GM19467 (cell line): ENCODE results near the gene ATP2A3.

Experiments
- ATAC-seq: cut with Tn5 transposase; IDR thresholded peaks from one replicate; pipeline ENCODE4 v1.9.1; 2021; ENCODE audit warnings: mild to moderate bottlenecking, moderate library complexity; ENCODE audit not compliant: unreplicated experiment

ATP2A3 gene

GRCh38 chr17:3974138-3974687, 10.0 kb upstream of the ATP2A3 start:
- ATAC-seq: no peak

DNA sequence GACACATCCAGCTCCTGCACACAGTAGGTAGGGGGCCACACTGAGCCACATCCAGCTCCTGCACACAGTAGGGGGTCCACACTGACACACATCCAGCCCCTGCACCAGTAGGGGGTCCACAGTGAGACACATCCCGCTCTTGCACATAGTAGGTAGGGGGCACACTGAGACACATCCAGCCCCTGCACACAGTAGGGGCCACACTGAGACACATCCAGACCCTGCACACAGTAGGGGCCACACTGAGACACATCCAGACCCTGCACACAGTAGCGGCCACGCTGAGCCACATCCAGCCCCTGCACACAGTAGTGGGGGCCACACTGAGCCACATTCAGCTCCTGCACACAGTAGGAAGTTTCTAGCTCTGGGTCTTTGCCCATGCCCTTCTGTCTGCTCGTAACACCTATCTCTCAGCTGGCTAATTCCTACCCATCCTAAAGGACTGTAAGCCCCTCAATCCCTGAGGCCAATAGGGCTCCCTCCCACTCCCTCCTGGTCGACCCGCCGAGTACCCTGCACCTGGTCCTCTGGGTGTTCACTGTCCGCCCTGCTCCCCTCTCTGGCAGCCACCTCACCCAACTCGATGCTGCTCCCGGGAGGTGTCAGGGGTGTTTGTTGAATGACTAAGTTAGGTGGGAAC, 9.4 kb upstream of the ATP2A3 start:
- no peak for ATAC-seq

GRCh38 chr17:3972931-3973330, 8.7 kb upstream of the ATP2A3 start:
- no peak for ATAC-seq

GRCh38 chr17:3972281-3972731, 8.1 kb upstream of the ATP2A3 start:
- ATAC-seq: no peak

- no peak for ATAC-seq
Observed at GRCh38 chr17:3970668-3971067, 6.4 kb upstream of the ATP2A3 start.

GRCh38 chr17:3969963-3970362, 5.7 kb upstream of the ATP2A3 start:
- ATAC-seq: no peak

GRCh38 chr17:3968886-3969524, 4.8 kb upstream of the ATP2A3 start:
- ATAC-seq: no peak

- no peak for ATAC-seq
Observed at GRCh38 chr17:3968015-3968414, 3.8 kb upstream of the ATP2A3 start.

GRCh38 chr17:3966720-3967363, 2.6 kb upstream of the ATP2A3 start:
- ATAC-seq: no peak

DNA sequence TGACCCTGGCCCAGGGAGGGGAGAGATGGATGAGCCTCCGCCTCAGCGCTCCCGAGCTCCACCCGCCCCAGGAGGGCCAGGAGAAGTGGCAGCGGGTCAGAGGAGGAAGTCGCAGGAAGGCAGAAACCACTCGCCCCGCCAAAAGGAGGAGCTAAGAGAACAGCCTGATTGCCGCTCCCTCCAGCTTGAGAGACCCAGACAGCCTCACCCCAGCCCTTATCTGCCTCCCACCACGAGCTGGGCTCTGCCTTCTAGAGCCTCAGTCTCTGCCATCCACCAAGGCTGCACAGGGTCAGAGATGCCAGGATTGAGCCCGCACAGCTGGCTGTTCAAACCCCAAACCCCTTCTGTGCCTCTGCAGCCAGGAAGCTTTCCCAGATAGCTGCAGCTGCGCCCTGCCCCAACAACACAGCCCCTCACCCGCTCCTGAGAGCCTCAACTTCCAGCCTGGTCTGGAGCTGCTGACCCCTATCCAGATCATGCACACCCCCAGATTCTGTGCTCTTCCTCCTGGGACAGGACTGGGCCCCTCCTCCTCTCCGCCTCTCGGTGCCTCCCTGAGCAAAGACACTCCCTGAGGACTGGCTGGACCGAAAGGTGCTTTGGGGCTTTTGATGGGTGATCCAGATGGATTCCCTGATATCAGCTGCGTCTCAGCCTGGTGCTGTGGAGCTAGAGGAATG, 1.0 kb upstream of the ATP2A3 start:
- ATAC-seq: no peak

DNA sequence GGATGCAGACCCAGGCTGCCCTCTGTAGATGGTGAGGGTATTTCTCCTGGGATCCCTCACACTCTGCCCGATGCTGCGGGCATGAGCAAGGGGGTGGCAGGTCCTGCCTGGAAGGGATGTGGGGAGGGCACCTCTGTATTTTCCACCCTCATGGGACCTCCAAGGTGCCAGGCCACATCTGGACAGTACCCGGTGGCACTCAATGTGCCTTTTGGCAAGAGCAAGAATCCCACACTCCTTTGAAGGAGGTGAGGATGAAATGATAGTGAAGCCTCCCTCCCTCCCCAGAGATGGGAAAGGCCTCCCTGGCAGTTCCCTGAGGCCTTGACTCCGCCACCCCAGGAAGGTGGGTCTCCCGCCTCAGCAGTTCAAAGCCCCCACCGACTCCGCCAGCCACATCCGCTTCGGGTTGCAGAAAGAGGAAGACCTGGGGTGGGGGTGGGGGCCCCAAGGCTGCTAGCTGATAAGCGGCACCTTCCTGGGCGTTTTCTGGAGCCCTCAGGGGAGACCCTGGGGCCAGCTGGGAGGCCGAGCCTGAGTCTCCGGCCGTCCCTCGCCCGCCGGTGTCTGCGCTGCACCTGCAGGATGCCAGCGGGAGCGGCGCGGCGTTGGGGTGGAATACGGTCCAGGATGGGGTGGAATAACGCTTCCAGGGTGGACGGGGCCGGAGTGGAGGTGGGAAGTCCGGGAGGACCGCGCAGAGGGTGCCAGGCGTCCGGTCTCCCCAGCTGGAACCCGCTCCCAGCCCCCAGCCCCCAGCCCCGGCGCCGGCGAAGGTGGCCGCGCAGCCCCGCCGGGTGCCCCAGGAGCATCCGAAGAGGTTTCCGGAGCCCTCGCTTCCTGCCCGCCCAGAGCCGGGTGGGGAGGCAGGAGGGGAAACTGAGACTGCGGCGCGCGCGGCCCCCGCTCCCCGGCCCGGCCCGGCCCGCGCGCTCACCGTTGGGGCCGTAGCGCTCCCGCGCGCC, 718 bp downstream of the ATP2A3 start:
- peak; percentile 5 for ATAC-seq

DNA sequence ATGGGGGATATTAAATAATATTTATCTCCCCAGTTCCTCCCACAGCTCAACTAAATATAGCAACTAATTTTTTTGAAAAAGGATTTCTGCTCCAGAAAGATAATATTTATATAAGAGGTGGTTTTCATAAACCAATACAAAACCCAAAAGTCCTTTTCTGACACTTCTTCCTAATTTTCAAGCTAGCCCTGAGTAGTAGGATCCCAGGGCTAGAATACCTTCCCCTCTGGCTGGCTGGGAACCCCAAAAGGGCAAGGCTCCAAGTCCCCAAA, 1.3 kb downstream of the ATP2A3 start:
- ATAC-seq: no peak

GRCh38 chr17:3962217-3962964, 1.8 kb downstream of the ATP2A3 start:
- ATAC-seq: no peak

- ATAC-seq: no peak
Observed at GRCh38 chr17:3961564-3962047, 2.6 kb downstream of the ATP2A3 start.

GRCh38 chr17:3960764-3961163, 3.5 kb downstream of the ATP2A3 start:
- no peak for ATAC-seq

GRCh38 chr17:3959921-3960601, 4.2 kb downstream of the ATP2A3 start:
- no peak for ATAC-seq

DNA sequence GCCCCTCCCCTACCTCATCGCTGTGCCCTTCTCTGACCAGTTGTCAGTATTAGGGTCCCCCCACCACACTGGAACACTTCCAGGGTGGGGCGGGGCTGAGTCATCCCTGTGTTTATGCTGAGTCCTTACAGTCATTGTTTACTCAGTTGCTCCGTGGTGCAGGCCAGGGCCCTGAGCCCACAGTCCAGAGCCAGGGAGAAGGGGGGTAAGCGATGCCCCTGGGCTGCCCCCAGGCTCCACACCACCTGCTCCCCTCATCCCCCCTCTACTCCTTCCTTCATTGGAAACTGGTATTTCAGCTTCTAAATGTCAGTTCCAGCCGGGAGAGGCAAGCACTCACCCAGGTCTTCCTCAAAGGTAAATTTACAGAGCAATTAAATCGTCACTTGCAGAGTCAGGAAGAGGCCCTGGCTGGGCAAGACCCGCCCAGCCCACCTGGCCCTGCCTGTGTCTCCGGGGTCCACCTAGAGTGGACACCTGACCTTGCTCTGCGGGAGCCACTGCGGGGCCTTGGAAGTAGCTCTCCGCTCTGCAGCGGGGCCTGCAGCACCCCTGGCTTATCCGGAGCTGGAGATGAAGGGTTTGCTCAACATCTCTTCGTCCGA, 4.8 kb downstream of the ATP2A3 start:
- no peak for ATAC-seq

DNA sequence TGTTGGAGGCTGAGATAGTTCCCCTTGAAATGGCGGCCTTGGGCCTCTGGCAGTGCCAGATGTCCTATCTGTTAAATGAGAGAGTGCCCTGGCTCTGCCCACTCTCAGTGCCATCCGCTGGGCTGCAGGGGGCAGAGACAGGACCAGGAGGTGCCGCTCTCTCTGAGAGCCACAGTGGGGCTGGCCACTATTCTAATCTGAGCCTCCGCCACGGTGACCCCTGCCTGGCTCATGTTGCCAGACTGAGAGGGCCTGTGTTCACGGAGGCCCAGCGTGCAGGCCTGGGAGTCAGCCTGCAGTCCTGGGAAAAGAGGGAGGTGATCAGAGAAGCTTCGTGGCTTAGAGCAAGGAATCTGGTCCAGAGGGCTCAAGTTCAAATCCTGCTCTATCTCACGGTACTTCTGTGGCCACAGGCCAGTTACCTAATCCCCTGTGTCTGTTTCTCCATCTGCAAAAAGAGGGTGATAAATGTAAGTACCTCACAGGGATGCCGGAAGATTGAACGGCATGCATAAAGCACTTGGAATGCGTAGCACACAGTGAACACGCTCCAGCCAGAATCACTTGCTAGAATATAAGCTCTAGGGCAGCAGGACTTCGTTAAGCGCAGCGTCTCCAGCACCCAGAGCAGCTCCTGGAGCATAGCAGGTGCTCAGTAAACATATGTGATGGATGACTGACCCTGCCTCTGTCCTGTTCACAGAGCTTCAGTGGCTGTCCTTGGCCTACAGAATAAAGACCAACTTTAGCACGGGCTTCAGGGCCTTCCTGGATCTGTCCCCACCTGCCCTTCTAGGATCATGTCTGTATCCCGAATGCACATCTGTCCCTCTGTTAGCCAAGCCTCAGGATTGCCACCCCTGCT, 6.3 kb downstream of the ATP2A3 start:
- no peak for ATAC-seq
